Measurements from ENCODE around the gene MKLN1. TPM values are rescaled to one million over a fixed set of nuclear protein-coding genes. Genes with fewer than 3 reads are reported as not detected.
"Not testable (repeated sequence)": the region's sequence is repeated elsewhere in the genome, so short reads cannot be mapped to it uniquely, and the experiment has no call there.

Gene MKLN1
- total and polyA plus RNA-seq, 2 donors = 14.4 to 28.9 TPM

- WGBS = 98% methylated on average over 7 of the region's 7 CpGs
- peaks cover 0 to 7% of the 10 kb centered on the region in 2 donors for H3K4me1 ChIP-seq (ENCODE audit: control insufficient read depth in 2 of 2, insufficient read depth in 2 of 2, low read length in 2 of 2)
Observed at GRCh38 chr7:131322861-131323260, 4.8 kb upstream of the MKLN1 start.

GRCh38 chr7:131325179-131325840, 2.4 kb upstream of the MKLN1 start:
- WGBS = 98% methylated on average over 5 of the region's 5 CpGs
- Histone ChIP-seq H3K9me3 (ENCODE audit: control insufficient read depth in 2 of 2, insufficient read depth in 1 of 2, low read length in 1 of 2) (no peaks in the 10 kb centered on the region), H3K27ac (ENCODE audit: low read depth in 1 of 2, low read length in 1 of 2) (no peak overlapping the region), H3K4me3 (ENCODE audit: low read length in 2 of 2) (no peak overlapping the region), H3K27me3 (ENCODE audit: control insufficient read depth in 2 of 2, insufficient read depth in 1 of 2, low read length in 1 of 2) (no peaks in the 10 kb centered on the region), H3K36me3 (ENCODE audit: control insufficient read depth in 2 of 2, insufficient read depth in 2 of 2, low read length in 1 of 2) (no peaks in the 10 kb centered on the region), H3K4me1 (ENCODE audit: control insufficient read depth in 2 of 2, insufficient read depth in 2 of 2, low read length in 2 of 2) (peaks cover 8 to 15% of the 10 kb centered on the region in 2 donors)
- no peak for DNase-seq (ENCODE audit: low read depth in 6 of 9, low spot score in 9 of 9)

More at GRCh38 chr7:131322861-131323260, 4.8 kb upstream of the MKLN1 start:
- Histone ChIP-seq H3K9me3 (ENCODE audit: control insufficient read depth in 2 of 2, insufficient read depth in 1 of 2, low read length in 1 of 2) (no peaks in the 10 kb centered on the region), H3K4me3 (ENCODE audit: low read length in 2 of 2) (no peak overlapping the region), H3K27ac (ENCODE audit: low read depth in 1 of 2, low read length in 1 of 2) (no peak overlapping the region), H3K36me3 (ENCODE audit: control insufficient read depth in 2 of 2, insufficient read depth in 2 of 2, low read length in 1 of 2) (no peaks in the 10 kb centered on the region), H3K27me3 (ENCODE audit: control insufficient read depth in 2 of 2, insufficient read depth in 1 of 2, low read length in 1 of 2) (no peaks in the 10 kb centered on the region)
- DNase-seq (ENCODE audit: low read depth in 6 of 9, low spot score in 9 of 9) = no peak

- no peak for DNase-seq (ENCODE audit: low read depth in 6 of 9, low spot score in 9 of 9)
- Histone ChIP-seq H3K27ac (ENCODE audit: low read depth in 1 of 2, low read length in 1 of 2) (no peak overlapping the region), H3K4me1 (ENCODE audit: control insufficient read depth in 2 of 2, insufficient read depth in 2 of 2, low read length in 2 of 2) (peaks cover 9 to 16% of the 10 kb centered on the region in 2 donors), H3K9me3 (ENCODE audit: control insufficient read depth in 2 of 2, insufficient read depth in 1 of 2, low read length in 1 of 2) (no peaks in the 10 kb centered on the region), H3K36me3 (ENCODE audit: control insufficient read depth in 2 of 2, insufficient read depth in 2 of 2, low read length in 1 of 2) (no peaks in the 10 kb centered on the region), H3K4me3 (ENCODE audit: low read length in 2 of 2) (peak overlapping the region in 1 of 2 donors; percentile 83), H3K27me3 (ENCODE audit: control insufficient read depth in 2 of 2, insufficient read depth in 1 of 2, low read length in 1 of 2) (no peaks in the 10 kb centered on the region)
- 89% methylated on average over 6 of the region's 6 CpGs for WGBS
Observed at GRCh38 chr7:131326576-131326975, 1.1 kb upstream of the MKLN1 start.

GRCh38 chr7:131327049-131327625, 539 bp upstream of the MKLN1 start:
- H3K27me3 ChIP-seq (ENCODE audit: control insufficient read depth in 2 of 2, insufficient read depth in 1 of 2, low read length in 1 of 2) = no peaks in the 10 kb centered on the region
- H3K9me3 ChIP-seq (ENCODE audit: control insufficient read depth in 2 of 2, insufficient read depth in 1 of 2, low read length in 1 of 2) = no peaks in the 10 kb centered on the region
- DNase-seq (ENCODE audit: low read depth in 6 of 9, low spot score in 9 of 9) = peak in 2 of 9 donors; percentile 13 to 25
- peaks cover 9 to 16% of the 10 kb centered on the region in 2 donors for H3K4me1 ChIP-seq (ENCODE audit: control insufficient read depth in 2 of 2, insufficient read depth in 2 of 2, low read length in 2 of 2)
- no peaks in the 10 kb centered on the region for H3K36me3 ChIP-seq (ENCODE audit: control insufficient read depth in 2 of 2, insufficient read depth in 2 of 2, low read length in 1 of 2)
- H3K27ac ChIP-seq (ENCODE audit: low read depth in 1 of 2, low read length in 1 of 2) = peak overlapping the region; percentile 62 to 71
- H3K4me3 ChIP-seq (ENCODE audit: low read length in 2 of 2) = peak overlapping the region; percentile 83 to 98
- whole genome bisulfite sequencing = 2% methylated on average over 14 of the region's 14 CpGs

- Histone ChIP-seq H3K27ac (ENCODE audit: low read depth in 1 of 2, low read length in 1 of 2) (peak overlapping the region; percentile 98 to 99), H3K4me1 (ENCODE audit: control insufficient read depth in 2 of 2, insufficient read depth in 2 of 2, low read length in 2 of 2) (peaks cover 9 to 16% of the 10 kb centered on the region in 2 donors), H3K4me3 (ENCODE audit: low read length in 2 of 2) (peak overlapping the region; percentile 83 to 98), H3K36me3 (ENCODE audit: control insufficient read depth in 2 of 2, insufficient read depth in 2 of 2, low read length in 1 of 2) (peaks cover 3 to 4% of the 10 kb centered on the region in 2 donors), H3K27me3 (ENCODE audit: control insufficient read depth in 2 of 2, insufficient read depth in 1 of 2, low read length in 1 of 2) (no peaks in the 10 kb centered on the region), H3K9me3 (ENCODE audit: control insufficient read depth in 2 of 2, insufficient read depth in 1 of 2, low read length in 1 of 2) (no peaks in the 10 kb centered on the region)
- DNase-seq (ENCODE audit: low read depth in 6 of 9, low spot score in 9 of 9) = peak in 4 of 9 donors; percentile 7 to 41 (median 16)
- WGBS = 5% methylated on average over 20 of the region's 20 CpGs
Observed at GRCh38 chr7:131328377-131329175, 900 bp downstream of the MKLN1 start.

GRCh38 chr7:131329176-131329570, 1.5 kb downstream of the MKLN1 start:
- Histone ChIP-seq H3K9me3 (ENCODE audit: control insufficient read depth in 2 of 2, insufficient read depth in 1 of 2, low read length in 1 of 2) (no peaks in the 10 kb centered on the region), H3K4me1 (ENCODE audit: control insufficient read depth in 2 of 2, insufficient read depth in 2 of 2, low read length in 2 of 2) (peaks cover 9 to 16% of the 10 kb centered on the region in 2 donors), H3K27me3 (ENCODE audit: control insufficient read depth in 2 of 2, insufficient read depth in 1 of 2, low read length in 1 of 2) (no peaks in the 10 kb centered on the region), H3K4me3 (ENCODE audit: low read length in 2 of 2) (peak overlapping the region; percentile 83 to 98), H3K36me3 (ENCODE audit: control insufficient read depth in 2 of 2, insufficient read depth in 2 of 2, low read length in 1 of 2) (peaks cover 3 to 4% of the 10 kb centered on the region in 2 donors), H3K27ac (ENCODE audit: low read depth in 1 of 2, low read length in 1 of 2) (no peak overlapping the region)
- WGBS = 100% methylated on average over 1 of the region's 1 CpG
- DNase-seq (ENCODE audit: low read depth in 6 of 9, low spot score in 9 of 9) = peak in 1 of 9 donors; percentile 9

GRCh38 chr7:131330299-131330698, 2.6 kb downstream of the MKLN1 start:
- peaks cover 9 to 16% of the 10 kb centered on the region in 2 donors for H3K4me1 ChIP-seq (ENCODE audit: control insufficient read depth in 2 of 2, insufficient read depth in 2 of 2, low read length in 2 of 2)
- H3K36me3 ChIP-seq (ENCODE audit: control insufficient read depth in 2 of 2, insufficient read depth in 2 of 2, low read length in 1 of 2) = peaks cover 3 to 4% of the 10 kb centered on the region in 2 donors
- no peak overlapping the region for H3K27ac ChIP-seq (ENCODE audit: low read depth in 1 of 2, low read length in 1 of 2)
- DNase-seq (ENCODE audit: low read depth in 6 of 9, low spot score in 9 of 9) = peak in 1 of 9 donors; percentile 20
- WGBS = 93% methylated on average over 4 of the region's 4 CpGs
- H3K27me3 ChIP-seq (ENCODE audit: control insufficient read depth in 2 of 2, insufficient read depth in 1 of 2, low read length in 1 of 2) = no peaks in the 10 kb centered on the region
- H3K4me3 ChIP-seq (ENCODE audit: low read length in 2 of 2) = no peak overlapping the region
- no peaks in the 10 kb centered on the region for H3K9me3 ChIP-seq (ENCODE audit: control insufficient read depth in 2 of 2, insufficient read depth in 1 of 2, low read length in 1 of 2)

- no peak for DNase-seq (ENCODE audit: low read depth in 6 of 9, low spot score in 9 of 9)
- Histone ChIP-seq H3K36me3 (ENCODE audit: control insufficient read depth in 2 of 2, insufficient read depth in 2 of 2, low read length in 1 of 2) (peaks cover 3 to 4% of the 10 kb centered on the region in 2 donors), H3K4me3 (ENCODE audit: low read length in 2 of 2) (no peak overlapping the region), H3K27me3 (ENCODE audit: control insufficient read depth in 2 of 2, insufficient read depth in 1 of 2, low read length in 1 of 2) (no peaks in the 10 kb centered on the region), H3K4me1 (ENCODE audit: control insufficient read depth in 2 of 2, insufficient read depth in 2 of 2, low read length in 2 of 2) (peaks cover 9 to 14% of the 10 kb centered on the region in 2 donors), H3K9me3 (ENCODE audit: control insufficient read depth in 2 of 2, insufficient read depth in 1 of 2, low read length in 1 of 2) (no peaks in the 10 kb centered on the region), H3K27ac (ENCODE audit: low read depth in 1 of 2, low read length in 1 of 2) (no peak overlapping the region)
- 97% methylated on average over 1 of the region's 1 CpG for WGBS
Observed at GRCh38 chr7:131331806-131332205, 4.1 kb downstream of the MKLN1 start.

- H3K4me3 ChIP-seq (ENCODE audit: low read length in 2 of 2); H3K27me3 ChIP-seq (ENCODE audit: control insufficient read depth in 2 of 2, insufficient read depth in 1 of 2, low read length in 1 of 2); H3K4me1 ChIP-seq (ENCODE audit: control insufficient read depth in 2 of 2, insufficient read depth in 2 of 2, low read length in 2 of 2); H3K27ac ChIP-seq (ENCODE audit: low read depth in 1 of 2, low read length in 1 of 2); H3K9me3 ChIP-seq (ENCODE audit: control insufficient read depth in 2 of 2, insufficient read depth in 1 of 2, low read length in 1 of 2); DNase-seq (ENCODE audit: low read depth in 6 of 9, low spot score in 9 of 9); H3K36me3 ChIP-seq (ENCODE audit: control insufficient read depth in 2 of 2, insufficient read depth in 2 of 2, low read length in 1 of 2): not testable (repeated sequence)
- 98% methylated on average over 6 of the region's 6 CpGs for WGBS
Observed at GRCh38 chr7:131332729-131333128, 5.1 kb downstream of the MKLN1 start.

All from thymus (tissue), 11 donors.